IPS-NIHi7 (cell line): Measurements from ENCODE around the gene SHOC2.

ENCODE experiments used
- DNase-seq: peaks from one replicate; pipeline ENCODE4 v3.0.0; 2012; ENCODE audit warnings: mixed read lengths; ENCODE audit errors: extremely low spot score

The SHOC2 gene

GRCh38 chr10:110983466-110983865 is 64.1 kb downstream of the SHOC2 start:
- DNase-seq: no peak

DNA sequence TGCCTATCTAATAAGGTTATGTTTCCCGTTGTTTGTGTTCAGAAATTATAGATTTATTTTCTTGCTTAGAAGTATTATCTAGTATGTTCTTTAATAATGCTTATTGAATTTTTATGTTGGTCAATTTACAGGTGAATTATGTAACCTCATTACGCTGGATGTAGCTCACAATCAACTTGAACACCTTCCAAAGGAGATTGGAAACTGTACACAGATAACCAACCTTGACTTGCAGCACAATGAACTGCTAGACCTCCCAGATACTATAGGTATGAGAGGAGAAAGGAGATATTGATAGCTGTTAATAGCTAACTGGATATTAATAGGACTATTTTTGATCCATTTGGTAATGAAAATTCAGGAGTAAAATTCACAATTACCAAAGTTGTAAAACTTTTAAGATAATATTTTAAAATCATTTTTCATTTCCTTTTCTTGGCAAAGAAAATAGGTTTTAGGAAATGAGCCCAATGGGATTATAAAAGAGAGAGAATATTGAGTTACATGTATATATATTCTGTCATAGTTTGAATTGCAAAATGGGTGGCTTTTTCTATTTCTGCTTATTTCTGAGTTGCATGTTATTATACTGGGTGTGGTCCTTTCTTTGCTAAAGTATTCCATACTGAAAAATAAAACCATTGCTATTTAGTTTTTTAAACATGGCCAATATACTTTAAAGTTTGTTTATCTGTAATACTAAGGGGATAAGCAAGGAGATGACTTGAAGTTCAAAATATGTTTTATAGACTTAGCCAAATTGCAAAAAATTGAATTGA is 66.3 kb downstream of the SHOC2 start:
- DNase-seq: no peak

- no peak for DNase-seq
Observed at GRCh38 chr10:110989016-110989415, 69.6 kb downstream of the SHOC2 start.

DNA sequence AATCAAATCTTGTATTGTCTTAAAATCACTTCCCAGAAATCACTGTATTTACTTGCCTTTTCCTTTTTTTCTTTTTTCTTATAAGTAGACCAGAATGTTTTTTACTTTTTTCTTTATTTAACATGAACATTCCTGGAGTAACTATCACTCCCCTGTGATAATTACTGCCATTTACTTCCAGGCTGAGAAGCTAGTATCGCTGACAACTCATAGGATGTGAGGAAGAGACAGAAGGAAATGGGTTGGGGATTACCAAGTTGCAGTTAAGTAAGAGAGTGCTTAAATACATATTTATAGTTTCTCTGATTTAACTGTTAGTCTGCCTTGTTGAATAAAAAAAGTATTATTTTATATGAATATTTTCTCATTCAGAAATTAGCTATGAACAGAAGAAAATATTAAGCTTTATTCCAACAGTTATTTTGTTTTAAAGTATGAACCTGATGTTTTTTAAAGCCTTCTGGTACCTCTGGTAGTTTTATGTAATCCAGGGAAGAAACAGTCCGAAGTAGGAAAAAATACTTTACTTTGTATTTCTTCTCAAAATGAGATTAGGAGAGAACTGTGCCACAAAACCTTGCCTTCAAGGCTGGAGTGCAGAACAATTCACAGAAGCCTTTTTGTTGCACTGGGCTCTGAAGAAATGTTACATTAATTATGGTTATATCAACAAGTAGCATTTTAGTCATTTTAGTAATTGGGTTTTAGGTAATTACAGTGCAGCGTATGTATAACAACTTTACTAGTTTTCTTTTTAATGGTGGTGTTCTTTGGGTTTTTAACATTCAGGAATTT is 72.8 kb downstream of the SHOC2 start:
- DNase-seq: no peak

- no peak for DNase-seq
Observed at GRCh38 chr10:110993024-110993693, 73.8 kb downstream of the SHOC2 start.

DNA sequence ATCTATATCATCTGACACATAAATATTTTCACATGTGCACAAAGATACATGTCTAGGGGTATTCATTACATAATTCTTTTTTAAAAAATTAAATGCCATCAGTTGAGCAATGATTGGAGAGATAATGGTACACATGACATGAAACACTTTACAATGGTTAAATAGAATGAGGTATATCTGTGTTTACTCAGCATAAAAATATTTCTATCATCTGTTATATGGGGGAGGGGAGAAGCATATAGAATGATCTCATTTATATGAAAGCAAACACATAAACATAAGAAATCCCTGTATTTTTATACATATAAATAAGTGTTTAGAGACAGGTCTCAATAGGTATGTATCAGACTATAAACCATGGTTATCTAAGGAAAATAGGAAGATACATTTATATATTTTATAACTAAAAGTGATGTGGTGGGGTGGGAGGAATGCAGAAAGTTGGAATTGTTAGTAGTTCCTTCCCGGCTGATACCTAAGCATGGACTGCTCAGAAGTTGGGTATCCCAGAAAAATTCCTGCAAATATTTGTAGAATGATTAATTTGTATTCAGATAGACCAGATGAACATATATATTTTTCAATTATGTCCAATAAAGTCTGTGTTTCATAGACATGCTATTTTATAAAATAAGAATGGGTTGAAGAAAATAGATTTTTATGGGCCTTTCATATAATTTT is 75.1 kb downstream of the SHOC2 start:
- DNase-seq: no peak

DNA sequence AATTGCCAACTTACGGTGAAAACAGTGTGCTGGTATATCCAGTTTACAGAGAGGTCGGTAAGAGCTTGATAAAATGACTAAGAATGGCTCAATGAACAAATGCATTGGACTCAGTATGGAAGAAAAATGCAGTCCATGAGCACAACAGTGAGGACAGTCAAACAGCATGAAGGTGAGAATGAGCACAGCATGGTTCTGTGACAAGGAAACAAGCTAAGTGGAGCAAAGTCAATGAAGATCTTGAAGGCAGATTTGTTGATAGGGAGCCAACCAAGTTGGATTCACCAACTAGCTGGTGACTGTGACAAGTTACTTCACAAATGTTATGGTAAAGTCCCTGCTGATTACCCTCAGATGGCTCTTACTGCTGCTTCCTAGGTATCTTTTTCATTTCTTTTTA is 75.9 kb downstream of the SHOC2 start:
- peak; percentile 13 for DNase-seq

GRCh38 chr10:110996256-110996655 is 76.9 kb downstream of the SHOC2 start:
- no peak for DNase-seq

- no peak for DNase-seq
Observed at GRCh38 chr10:111004016-111004415, 84.6 kb downstream of the SHOC2 start.

DNA sequence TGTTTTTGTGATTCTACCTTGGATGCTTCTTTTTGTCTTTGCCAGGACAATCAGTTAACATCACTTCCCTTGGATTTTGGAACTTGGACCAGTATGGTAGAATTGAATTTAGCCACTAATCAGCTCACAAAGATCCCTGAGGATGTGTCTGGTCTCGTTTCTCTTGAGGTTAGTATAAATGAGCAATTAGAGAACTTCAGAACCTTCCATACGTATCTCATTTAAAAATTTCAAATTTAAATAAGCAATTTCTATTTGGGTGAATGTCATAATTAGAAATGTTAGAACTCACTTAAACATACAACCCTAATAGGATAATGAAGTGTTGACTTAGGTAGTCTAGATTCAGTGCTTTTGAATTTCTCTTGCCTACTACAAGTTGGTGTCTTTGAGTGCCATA is 88.1 kb downstream of the SHOC2 start:
- DNase-seq: no peak

- no peak for DNase-seq
Observed at GRCh38 chr10:111015181-111015580, 95.8 kb downstream of the SHOC2 start.

DNA sequence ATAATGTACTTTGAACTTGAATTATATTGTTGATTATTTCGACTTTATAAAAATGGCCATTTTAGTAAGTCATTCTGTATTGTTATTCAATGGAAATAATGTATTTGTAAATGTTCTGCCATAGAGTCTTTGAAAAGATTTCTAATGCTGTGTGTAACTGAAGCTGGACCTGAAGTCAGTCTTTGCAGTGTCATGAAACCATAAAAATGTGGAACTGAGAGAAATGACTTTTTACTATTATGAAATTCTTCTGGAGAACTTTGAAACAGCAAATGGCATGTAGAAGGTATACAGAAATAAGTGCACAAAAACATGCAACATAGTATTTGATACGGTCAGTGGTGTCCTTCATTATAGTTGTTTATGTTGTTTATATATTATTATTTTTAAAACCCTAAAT is 97.7 kb downstream of the SHOC2 start:
- DNase-seq: no peak

DNA sequence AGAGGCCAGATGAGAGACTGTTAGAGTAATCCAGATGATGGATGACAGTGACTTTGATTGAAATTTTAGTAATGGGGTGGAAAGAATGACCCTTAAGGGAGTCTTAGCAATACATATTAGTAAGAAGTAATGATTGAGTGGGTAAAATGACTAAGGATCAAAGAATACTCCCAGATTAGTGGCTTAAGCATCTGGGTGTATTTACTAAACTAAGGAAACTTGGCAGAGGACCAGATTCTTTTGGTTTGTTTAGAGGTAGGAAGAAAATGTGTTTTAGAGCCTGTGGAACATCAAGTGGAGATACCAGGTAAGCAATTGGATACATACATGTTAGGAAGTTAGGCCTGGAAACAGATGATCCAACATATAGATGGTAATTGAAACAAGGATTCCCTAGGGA is 98.6 kb downstream of the SHOC2 start:
- no peak for DNase-seq

- no peak for DNase-seq
Observed at GRCh38 chr10:111023060-111023459, 103.7 kb downstream of the SHOC2 start.

DNA sequence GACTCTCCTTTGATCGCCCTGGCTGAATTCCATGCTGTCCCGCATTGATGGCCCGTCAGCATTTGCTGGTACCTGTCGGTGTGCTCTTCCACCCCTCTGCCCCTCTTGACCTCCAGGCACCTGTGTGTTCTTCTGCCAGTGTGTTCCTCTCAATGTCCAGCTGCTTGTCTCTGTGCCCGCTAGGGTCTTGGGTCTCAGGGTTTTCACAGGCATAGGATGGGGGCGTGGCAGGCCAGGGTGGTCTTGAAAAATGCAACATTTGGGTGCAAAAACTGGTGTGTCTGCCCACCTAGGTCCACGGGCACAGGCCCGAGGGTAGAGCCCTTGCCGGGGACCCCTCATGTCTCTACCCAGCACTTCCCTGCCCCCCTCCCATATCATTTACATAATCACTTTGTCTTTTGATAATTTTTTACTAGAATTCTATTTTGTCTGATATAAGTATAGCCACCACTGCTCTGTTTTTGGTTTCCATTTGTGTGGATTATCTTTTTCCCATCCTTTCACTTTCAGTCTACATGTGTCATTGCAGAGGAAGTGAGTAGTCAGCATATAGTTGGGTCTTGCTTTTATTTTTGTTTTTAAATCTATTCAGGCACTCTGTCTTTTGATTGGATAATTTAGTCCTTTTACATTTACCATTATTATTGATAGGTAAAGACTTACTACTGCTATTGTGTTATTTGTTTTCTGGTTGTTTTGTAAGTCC is 110.8 kb downstream of the SHOC2 start:
- DNase-seq: no peak

DNA sequence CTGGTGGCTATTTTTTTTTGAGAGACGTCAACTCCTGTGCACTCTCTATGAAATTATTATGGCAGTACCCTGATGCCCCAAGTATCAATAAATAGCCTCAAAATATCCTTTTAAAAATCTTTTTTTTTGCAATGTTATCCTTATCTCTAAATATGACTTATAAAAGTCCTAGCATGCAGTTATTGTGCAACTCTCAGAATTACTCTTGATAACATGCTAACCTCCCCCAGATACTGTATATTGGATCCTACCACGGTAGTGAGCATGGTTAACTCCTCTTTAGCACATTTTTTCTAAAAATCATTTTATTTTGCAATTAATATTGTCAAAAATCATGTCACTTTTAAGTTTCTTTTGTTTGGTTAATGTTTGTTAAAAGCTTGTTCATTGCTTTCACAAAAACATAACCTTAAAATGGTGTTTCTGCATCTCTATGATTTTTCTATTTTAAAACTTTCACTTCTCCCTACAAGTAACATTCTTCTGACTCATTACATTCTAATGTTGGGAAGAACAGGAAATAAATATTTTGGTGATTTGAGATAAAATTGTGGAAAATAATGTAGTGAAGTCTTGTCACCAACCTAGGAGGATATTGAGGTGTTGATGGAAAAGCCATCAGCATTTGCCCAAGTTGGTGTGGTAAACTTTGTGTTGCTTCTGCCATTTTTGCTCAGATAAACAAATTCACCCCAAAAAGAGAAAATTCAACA is 115.3 kb downstream of the SHOC2 start:
- DNase-seq: no peak

DNA sequence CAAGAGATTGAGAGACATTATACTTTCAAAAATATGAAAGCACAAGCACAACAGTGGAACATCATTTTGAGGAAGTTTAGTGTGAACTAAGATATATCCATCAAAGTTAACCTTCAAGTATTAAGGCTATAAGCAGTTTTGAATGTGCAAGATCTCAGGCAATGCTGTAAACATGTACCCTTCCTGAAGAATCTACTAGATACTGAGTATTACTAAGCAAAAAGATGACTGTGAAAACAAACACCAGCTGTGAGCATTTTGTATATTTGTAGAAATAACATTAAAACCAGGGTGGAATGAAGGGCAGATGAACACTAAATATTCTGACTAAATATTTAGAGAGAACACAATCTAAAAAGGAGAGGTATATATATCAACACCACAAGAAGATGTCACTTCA is 116.1 kb downstream of the SHOC2 start:
- DNase-seq: no peak

- no peak for DNase-seq
Observed at GRCh38 chr10:111037858-111038257, 118.5 kb downstream of the SHOC2 start.

GRCh38 chr10:111039522-111039921 is 120.1 kb downstream of the SHOC2 start:
- no peak for DNase-seq

- DNase-seq: no peak
Observed at GRCh38 chr10:111057006-111057405, 137.6 kb downstream of the SHOC2 start.
